ENCODE data around the gene TBC1D5. TPM values are rescaled to one million over a fixed set of nuclear protein-coding genes. Genes with fewer than 3 reads are reported as not detected.

TBC1D5 gene
- total and polyA plus RNA-seq, 4 donors = 34.6 to 135 (median 69.1) TPM

DNA sequence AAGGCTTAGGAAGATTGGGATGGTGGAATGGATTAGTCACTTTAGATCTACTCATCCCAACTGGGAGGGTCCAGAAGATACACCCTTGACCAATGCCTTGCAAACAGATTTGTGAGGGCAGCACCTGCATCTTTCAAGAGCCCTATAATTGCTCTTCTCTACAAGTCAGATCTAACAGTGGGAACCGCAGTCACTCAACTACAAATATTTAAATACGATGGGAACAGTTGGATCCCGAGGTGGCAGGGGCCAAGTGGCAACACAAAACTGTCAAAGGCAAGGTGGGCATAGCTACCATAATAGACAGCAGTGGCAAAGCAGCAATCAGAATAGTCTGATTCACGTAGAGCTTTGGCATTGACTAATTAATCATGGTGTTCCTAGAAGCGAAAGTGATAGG, 152.0 kb downstream of the TBC1D5 start:
- Histone ChIP-seq H3K27me3 (ENCODE audit: control insufficient read depth, insufficient read depth, low read length) (no peaks in the 10 kb centered on the region), H3K4me1 (ENCODE audit: control insufficient read depth, insufficient read depth, low read length) (no peaks in the 10 kb centered on the region), H3K9me3 (ENCODE audit: control insufficient read depth, insufficient read depth, low read length) (peaks cover 7% of the 10 kb centered on the region), H3K27ac (ENCODE audit: low read depth, low read length) (no peak overlapping the region), H3K4me3 (ENCODE audit: low read depth, low read length) (no peak overlapping the region), H3K36me3 (ENCODE audit: control insufficient read depth, insufficient read depth, low read length) (no peaks in the 10 kb centered on the region)
- DNase-seq (ENCODE audit: low read depth in 4 of 6, low spot score in 6 of 6) = no peak
- WGBS (ENCODE audit: insufficient coverage) = 100% methylated on average over 3 of the region's 5 CpGs

- no peak for DNase-seq (ENCODE audit: low read depth in 4 of 6, low spot score in 6 of 6)
- H3K9me3 ChIP-seq (ENCODE audit: control insufficient read depth, insufficient read depth, low read length) = peaks cover 7% of the 10 kb centered on the region
- H3K27ac ChIP-seq (ENCODE audit: low read depth, low read length) = no peak overlapping the region
- no peaks in the 10 kb centered on the region for H3K4me1 ChIP-seq (ENCODE audit: control insufficient read depth, insufficient read depth, low read length)
- H3K36me3 ChIP-seq (ENCODE audit: control insufficient read depth, insufficient read depth, low read length) = no peaks in the 10 kb centered on the region
- WGBS (ENCODE audit: insufficient coverage) = 100% methylated on average over 1 of the region's 1 CpG
- no peak overlapping the region for H3K4me3 ChIP-seq (ENCODE audit: low read depth, low read length)
- no peaks in the 10 kb centered on the region for H3K27me3 ChIP-seq (ENCODE audit: control insufficient read depth, insufficient read depth, low read length)
These were observed 152.5 kb downstream of the TBC1D5 start for GRCh38 chr3:17589888-17590287.

GRCh38 chr3:17588422-17588821, 154.0 kb downstream of the TBC1D5 start:
- no peaks in the 10 kb centered on the region for H3K36me3 ChIP-seq (ENCODE audit: control insufficient read depth, insufficient read depth, low read length)
- no peak overlapping the region for H3K4me3 ChIP-seq (ENCODE audit: low read depth, low read length)
- no peak overlapping the region for H3K27ac ChIP-seq (ENCODE audit: low read depth, low read length)
- H3K9me3 ChIP-seq (ENCODE audit: control insufficient read depth, insufficient read depth, low read length) = peaks cover 7% of the 10 kb centered on the region
- no CpG with 5 or more reads among the region's 1 CpG for WGBS (ENCODE audit: insufficient coverage)
- DNase-seq (ENCODE audit: low read depth in 4 of 6, low spot score in 6 of 6) = no peak
- no peaks in the 10 kb centered on the region for H3K27me3 ChIP-seq (ENCODE audit: control insufficient read depth, insufficient read depth, low read length)
- H3K4me1 ChIP-seq (ENCODE audit: control insufficient read depth, insufficient read depth, low read length) = no peaks in the 10 kb centered on the region

DNA sequence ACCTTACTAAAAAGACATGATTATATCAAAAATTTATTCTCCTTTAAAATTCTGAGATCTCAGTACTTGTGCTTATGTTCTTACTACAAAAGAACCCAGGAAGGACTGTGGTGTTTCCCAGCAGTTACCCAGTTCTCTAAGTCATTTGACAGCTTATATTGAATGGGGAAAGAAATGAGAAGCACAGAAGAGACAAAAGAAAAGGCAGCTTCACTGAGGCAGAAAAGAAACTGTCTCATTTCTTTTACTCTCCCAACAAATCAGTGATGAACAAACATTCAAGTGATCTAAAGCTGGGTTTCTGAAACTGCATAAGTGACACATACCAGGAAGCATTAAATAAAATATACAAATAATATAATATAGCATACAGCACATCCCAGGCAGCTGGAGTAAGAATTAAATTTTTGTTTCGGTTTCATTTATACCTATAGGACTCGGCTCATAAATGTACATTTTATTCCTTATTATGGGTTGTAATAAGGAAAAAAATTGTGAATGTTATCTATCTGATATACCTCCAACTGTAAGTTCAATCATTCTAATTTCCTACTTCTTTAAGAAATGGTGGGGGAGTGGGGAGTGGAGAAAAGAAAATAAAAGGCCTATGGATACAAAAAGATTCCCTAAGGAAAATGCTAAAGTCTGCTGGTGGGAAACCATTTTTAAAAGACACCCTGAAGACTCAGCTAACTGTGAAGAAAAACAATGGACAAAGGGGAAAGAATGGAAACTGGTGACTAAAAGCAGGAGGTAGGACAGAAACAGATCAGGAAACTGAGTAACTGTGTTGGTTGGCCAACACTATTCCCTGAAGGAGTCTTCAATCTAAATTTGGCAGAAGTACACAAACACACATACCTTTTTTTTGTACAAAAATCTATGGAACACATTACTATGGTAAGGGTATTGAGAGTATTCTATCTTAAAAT, 156.8 kb downstream of the TBC1D5 start:
- no peaks in the 10 kb centered on the region for H3K27me3 ChIP-seq (ENCODE audit: control insufficient read depth, insufficient read depth, low read length)
- DNase-seq (ENCODE audit: low read depth in 4 of 6, low spot score in 6 of 6) = peak in 2 of 6 donors; percentile 21 to 23
- H3K36me3 ChIP-seq (ENCODE audit: control insufficient read depth, insufficient read depth, low read length) = no peaks in the 10 kb centered on the region
- peaks cover 7% of the 10 kb centered on the region for H3K9me3 ChIP-seq (ENCODE audit: control insufficient read depth, insufficient read depth, low read length)
- WGBS (ENCODE audit: insufficient coverage) = no CpG with 5 or more reads among the region's 2 CpGs
- no peaks in the 10 kb centered on the region for H3K4me1 ChIP-seq (ENCODE audit: control insufficient read depth, insufficient read depth, low read length)
- no peak overlapping the region for H3K4me3 ChIP-seq (ENCODE audit: low read depth, low read length)
- no peak overlapping the region for H3K27ac ChIP-seq (ENCODE audit: low read depth, low read length)

DNA sequence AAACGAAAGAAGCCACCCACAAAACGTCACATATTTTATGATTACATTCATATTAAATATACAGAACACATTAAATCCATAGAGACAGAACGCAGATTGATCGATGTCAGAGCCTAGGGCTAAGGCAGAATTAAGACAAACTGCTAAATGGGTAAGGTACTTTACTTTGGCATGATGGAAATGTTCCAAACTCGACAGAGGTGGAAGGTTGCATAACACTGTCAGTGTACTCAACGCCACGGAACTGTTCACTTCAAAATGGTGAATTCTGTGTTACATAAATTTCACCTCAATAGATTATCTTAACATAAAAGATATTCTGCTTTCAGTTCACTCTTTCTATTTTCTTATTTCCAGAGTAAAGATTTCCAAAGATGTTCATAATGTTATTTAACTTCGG, 158.4 kb downstream of the TBC1D5 start:
- WGBS (ENCODE audit: insufficient coverage) = no CpG with 5 or more reads among the region's 8 CpGs
- Histone ChIP-seq H3K4me3 (ENCODE audit: low read depth, low read length) (no peak overlapping the region), H3K27ac (ENCODE audit: low read depth, low read length) (no peak overlapping the region), H3K27me3 (ENCODE audit: control insufficient read depth, insufficient read depth, low read length) (no peaks in the 10 kb centered on the region), H3K4me1 (ENCODE audit: control insufficient read depth, insufficient read depth, low read length) (no peaks in the 10 kb centered on the region), H3K9me3 (ENCODE audit: control insufficient read depth, insufficient read depth, low read length) (no peaks in the 10 kb centered on the region), H3K36me3 (ENCODE audit: control insufficient read depth, insufficient read depth, low read length) (no peaks in the 10 kb centered on the region)
- DNase-seq (ENCODE audit: low read depth in 4 of 6, low spot score in 6 of 6) = no peak

GRCh38 chr3:17583530-17583929, 158.9 kb downstream of the TBC1D5 start:
- no peaks in the 10 kb centered on the region for H3K27me3 ChIP-seq (ENCODE audit: control insufficient read depth, insufficient read depth, low read length)
- H3K4me3 ChIP-seq (ENCODE audit: low read depth, low read length) = no peak overlapping the region
- H3K27ac ChIP-seq (ENCODE audit: low read depth, low read length) = no peak overlapping the region
- WGBS (ENCODE audit: insufficient coverage) = 86% methylated on average over 2 of the region's 8 CpGs
- DNase-seq (ENCODE audit: low read depth in 4 of 6, low spot score in 6 of 6) = no peak
- no peaks in the 10 kb centered on the region for H3K4me1 ChIP-seq (ENCODE audit: control insufficient read depth, insufficient read depth, low read length)
- H3K9me3 ChIP-seq (ENCODE audit: control insufficient read depth, insufficient read depth, low read length) = no peaks in the 10 kb centered on the region
- H3K36me3 ChIP-seq (ENCODE audit: control insufficient read depth, insufficient read depth, low read length) = no peaks in the 10 kb centered on the region

GRCh38 chr3:17581421-17582080, 160.9 kb downstream of the TBC1D5 start:
- Histone ChIP-seq H3K9me3 (ENCODE audit: control insufficient read depth, insufficient read depth, low read length) (no peaks in the 10 kb centered on the region), H3K27me3 (ENCODE audit: control insufficient read depth, insufficient read depth, low read length) (no peaks in the 10 kb centered on the region), H3K4me3 (ENCODE audit: low read depth, low read length) (no peak overlapping the region), H3K27ac (ENCODE audit: low read depth, low read length) (no peak overlapping the region), H3K36me3 (ENCODE audit: control insufficient read depth, insufficient read depth, low read length) (no peaks in the 10 kb centered on the region), H3K4me1 (ENCODE audit: control insufficient read depth, insufficient read depth, low read length) (no peaks in the 10 kb centered on the region)
- DNase-seq (ENCODE audit: low read depth in 4 of 6, low spot score in 6 of 6) = no peak
- 87% methylated on average over 3 of the region's 4 CpGs for WGBS (ENCODE audit: insufficient coverage)

DNA sequence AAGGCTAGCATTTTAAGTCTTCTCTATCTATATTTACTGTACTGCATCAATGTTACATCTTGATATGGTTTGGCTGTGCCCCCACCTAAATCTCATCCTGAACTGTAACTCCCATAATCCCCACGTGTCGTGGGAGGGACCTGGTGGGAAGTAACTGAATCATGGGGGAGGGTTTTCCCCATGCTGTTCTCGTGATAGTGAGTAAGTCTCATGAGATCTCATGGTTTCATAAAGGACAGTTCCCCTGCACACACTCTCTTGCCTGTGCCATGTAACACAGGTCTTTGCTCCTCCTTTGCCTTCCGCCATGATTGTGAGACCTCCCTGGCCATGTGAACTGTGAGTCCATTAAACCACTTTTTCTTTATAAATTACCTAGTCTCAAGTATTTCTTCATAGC, 161.5 kb downstream of the TBC1D5 start:
- WGBS (ENCODE audit: insufficient coverage) = 92% methylated on average over 2 of the region's 4 CpGs
- no peak for DNase-seq (ENCODE audit: low read depth in 4 of 6, low spot score in 6 of 6)
- Histone ChIP-seq H3K27ac (ENCODE audit: low read depth, low read length) (no peak overlapping the region), H3K9me3 (ENCODE audit: control insufficient read depth, insufficient read depth, low read length) (no peaks in the 10 kb centered on the region), H3K27me3 (ENCODE audit: control insufficient read depth, insufficient read depth, low read length) (no peaks in the 10 kb centered on the region), H3K4me3 (ENCODE audit: low read depth, low read length) (no peak overlapping the region), H3K4me1 (ENCODE audit: control insufficient read depth, insufficient read depth, low read length) (no peaks in the 10 kb centered on the region), H3K36me3 (ENCODE audit: control insufficient read depth, insufficient read depth, low read length) (no peaks in the 10 kb centered on the region)

GRCh38 chr3:17579289-17580031, 163.0 kb downstream of the TBC1D5 start:
- Histone ChIP-seq H3K27ac (ENCODE audit: low read depth, low read length) (no peak overlapping the region), H3K4me1 (ENCODE audit: control insufficient read depth, insufficient read depth, low read length) (no peaks in the 10 kb centered on the region), H3K27me3 (ENCODE audit: control insufficient read depth, insufficient read depth, low read length) (no peaks in the 10 kb centered on the region), H3K36me3 (ENCODE audit: control insufficient read depth, insufficient read depth, low read length) (no peaks in the 10 kb centered on the region), H3K4me3 (ENCODE audit: low read depth, low read length) (no peak overlapping the region), H3K9me3 (ENCODE audit: control insufficient read depth, insufficient read depth, low read length) (no peaks in the 10 kb centered on the region)
- no CpG with 5 or more reads among the region's 3 CpGs for WGBS (ENCODE audit: insufficient coverage)
- DNase-seq (ENCODE audit: low read depth in 4 of 6, low spot score in 6 of 6) = no peak

All from spinal cord (tissue), 10 donors.